Tibial nerve (tissue), 4 donors: ENCODE data around the gene DAB1. TPM values are rescaled to one million over a fixed set of nuclear protein-coding genes. Genes with fewer than 3 reads are reported as not detected.

ENCODE experiments used
- DNase-seq, 2 donors: peaks; one replicate each; pipeline ENCODE4 v3.0.0-alpha.2; 2019; ENCODE audit warnings: low spot score in 2 of 2
- H3K27ac ChIP-seq, 4 donors: fragments of 200-600 bp; sonication (generic) in 3 of 4; one replicate each; pipeline ENCODE4 v1.5.1; 2017 to 2019; ENCODE audit warnings: mild to moderate bottlenecking in 1 of 4
- H3K27me3 ChIP-seq, 2 donors: fragments of 200-600 bp; sonication (generic) in 1 of 2; one replicate each; pipeline versions ENCODE4 v1.5.1 to v1.6.0; 2017 to 2019
- H3K36me3 ChIP-seq, 3 donors: fragments of 200-600 bp; sonication (generic); one replicate each; pipeline ENCODE4 v1.5.1; 2018 to 2019
- H3K4me1 ChIP-seq, 4 donors: fragments of 200-600 bp; sonication (generic) in 3 of 4; one replicate each; pipeline ENCODE4 v1.5.1; 2017 to 2019
- H3K4me3 ChIP-seq, 4 donors: fragments of 200-600 bp; sonication (generic) in 3 of 4; one replicate each; pipeline ENCODE4 v1.5.1; 2017 to 2019; ENCODE audit warnings: mild to moderate bottlenecking in 1 of 4, moderate library complexity in 1 of 4
- H3K9me3 ChIP-seq, 4 donors: fragments of 200-600 bp; sonication (generic) in 3 of 4; one replicate each; pipeline ENCODE4 v1.5.1; 2017 to 2019
- CTCF ChIP-seq, 5 experiments: fragments of 200-600 bp in 3 of 5; fragments of 450-650 bp in 2 of 5; sonication (generic) in 3 of 5; IDR thresholded peaks; one replicate each; pipeline ENCODE4 v1.5.1; 2016 to 2019; ENCODE audit warnings: antibody characterized with exemption in 5 of 5, mild to moderate bottlenecking in 3 of 5, moderate library complexity in 2 of 5
- EP300 ChIP-seq, 2 donors: sonication (generic); formaldehyde crosslinking; IDR thresholded peaks; one replicate each; pipeline ENCODE4 v1.6.1; 2017; ENCODE audit warnings: antibody characterized with exemption in 2 of 2, mild to moderate bottlenecking in 1 of 2
- POLR2A ChIP-seq, 2 donors: fragments of 450-650 bp; IDR thresholded peaks; one replicate each; pipeline ENCODE4 v1.6.1; 2017; ENCODE audit warnings: antibody characterized with exemption in 2 of 2, mild to moderate bottlenecking in 2 of 2, moderate library complexity in 2 of 2
- WGBS, 2 donors: methylation state at CpG; one replicate each; pipeline ENCODE4 v1.1.5; 2018; 5-methylcytosine and 5-hydroxymethylcytosine counted together
- total RNA-seq, 4 donors: library from RNA; depleted of rRNA; stranded (reverse); fragments of >200 nt; gene quantifications; one replicate each; pipeline ENCODE4 v1.1.0, GENCODE V29; 2016

DAB1 gene
- total RNA-seq, 4 donors from 2014 or later = 4.0 to 8.3 (median 4.4) TPM

- Histone ChIP-seq H3K4me1 (no peaks in the 10 kb centered on the region), H3K9me3 (no peaks in the 10 kb centered on the region), H3K27me3 (no peaks in the 10 kb centered on the region), H3K27ac (no peak overlapping the region), H3K36me3 (no peaks in the 10 kb centered on the region), H3K4me3 (no peak overlapping the region)
- 82 to 85% methylated on average over 3 of the region's 3 CpGs for WGBS, 2 donors
- no peak for DNase-seq
- TF ChIP-seq CTCF (IDR thresholded peaks at IDR 0.05) (no peak), EP300 (IDR thresholded peaks at IDR 0.05) (no peak), POLR2A (IDR thresholded peaks at IDR 0.05) (no peak)
Observed at GRCh38 chr1:57060451-57060850, 363.4 kb downstream of the DAB1 start.

GRCh38 chr1:57058652-57059501, 365.0 kb downstream of the DAB1 start:
- Histone ChIP-seq H3K36me3 (no peaks in the 10 kb centered on the region), H3K27me3 (no peaks in the 10 kb centered on the region), H3K4me1 (no peaks in the 10 kb centered on the region), H3K4me3 (no peak overlapping the region), H3K9me3 (no peaks in the 10 kb centered on the region), H3K27ac (no peak overlapping the region)
- TF ChIP-seq POLR2A (IDR thresholded peaks at IDR 0.05) (no peak), CTCF (IDR thresholded peaks at IDR 0.05) (no peak), EP300 (IDR thresholded peaks at IDR 0.05) (no peak)
- no peak for DNase-seq
- WGBS, 2 donors = 88 to 91% methylated on average over 6 of the region's 6 CpGs

GRCh38 chr1:57048856-57049255, 375.0 kb downstream of the DAB1 start:
- Histone ChIP-seq H3K4me1 (no peaks in the 10 kb centered on the region), H3K27me3 (no peaks in the 10 kb centered on the region), H3K4me3 (no peak overlapping the region), H3K27ac (no peak overlapping the region), H3K36me3 (no peaks in the 10 kb centered on the region), H3K9me3 (no peaks in the 10 kb centered on the region)
- 67 to 81% methylated on average over 9 of the region's 9 CpGs for WGBS, 2 donors
- no peak for DNase-seq
- no peak for TF ChIP-seq POLR2A (IDR thresholded peaks at IDR 0.05)
- no peak for TF ChIP-seq CTCF (IDR thresholded peaks at IDR 0.05)
- no peak for TF ChIP-seq EP300 (IDR thresholded peaks at IDR 0.05)

- no peak for DNase-seq
- H3K27me3 ChIP-seq = no peaks in the 10 kb centered on the region
- TF ChIP-seq CTCF (IDR thresholded peaks at IDR 0.05) (no peak), POLR2A (IDR thresholded peaks at IDR 0.05) (no peak), EP300 (IDR thresholded peaks at IDR 0.05) (no peak)
- no peaks in the 10 kb centered on the region for H3K9me3 ChIP-seq
- WGBS, 2 donors = 44 to 56% methylated on average over 1 of the region's 1 CpG
- no peak overlapping the region for H3K4me3 ChIP-seq
- H3K36me3 ChIP-seq = no peaks in the 10 kb centered on the region
- no peaks in the 10 kb centered on the region for H3K4me1 ChIP-seq
- no peak overlapping the region for H3K27ac ChIP-seq
Observed at GRCh38 chr1:57046462-57046861, 377.4 kb downstream of the DAB1 start.

- no peaks in the 10 kb centered on the region for H3K4me1 ChIP-seq
- no peak overlapping the region for H3K27ac ChIP-seq
- H3K36me3 ChIP-seq = no peaks in the 10 kb centered on the region
- no peak overlapping the region for H3K4me3 ChIP-seq
- WGBS, 2 donors = 82 to 89% methylated on average over 3 of the region's 3 CpGs
- no peak for DNase-seq
- H3K9me3 ChIP-seq = no peaks in the 10 kb centered on the region
- no peak for TF ChIP-seq POLR2A (IDR thresholded peaks at IDR 0.05)
- no peak for TF ChIP-seq EP300 (IDR thresholded peaks at IDR 0.05)
- TF ChIP-seq CTCF (IDR thresholded peaks at IDR 0.05) = no peak
- no peaks in the 10 kb centered on the region for H3K27me3 ChIP-seq
Observed at GRCh38 chr1:57041901-57042300, 382.0 kb downstream of the DAB1 start.
